Thoracic aorta (tissue), 2 donors: ENCODE measurements around the gene ATP1B3. TPM values are rescaled to one million over a fixed set of nuclear protein-coding genes. Genes with fewer than 3 reads are reported as not detected.

Source experiments
- ATAC-seq: fragments of 150-250 bp; one replicate; pipeline ENCODE4 v1.8.0; 2017; ENCODE audit warnings: low read depth; ENCODE audit not compliant: insufficient number of reproducible peaks, low FRiP score
- DNase-seq: peaks from one replicate; pipeline ENCODE4 v3.0.0-alpha.2; 2020; ENCODE audit warnings: low spot score
- H3K27ac ChIP-seq, 2 donors: fragments of 200-600 bp; sonication (generic); 1 replicate in 1 of 2; 2 replicates in 1 of 2; pipeline ENCODE4 v1.5.1; 2016; ENCODE audit warnings: mild to moderate bottlenecking in 2 of 2, moderate library complexity in 2 of 2
- H3K27me3 ChIP-seq: fragments of 200-600 bp; sonication (generic); replicated peaks from 2 replicates; pipeline ENCODE4 v1.6.0; 2016; ENCODE audit warnings: mild to moderate bottlenecking; ENCODE audit not compliant: insufficient read depth
- H3K36me3 ChIP-seq: fragments of 200-600 bp; sonication (generic); one replicate; pipeline ENCODE4 v1.5.1; 2016
- H3K4me1 ChIP-seq, 2 donors: fragments of 200-600 bp; sonication (generic); 1 replicate in 1 of 2; 2 replicates in 1 of 2; pipeline versions ENCODE4 v1.5.1 to v1.6.0; 2016; ENCODE audit warnings: low read depth in 2 of 2, mild to moderate bottlenecking in 1 of 2; ENCODE audit not compliant: control insufficient read depth in 1 of 2
- H3K4me3 ChIP-seq: fragments of 200-600 bp; sonication (generic); 2 replicates; pipeline ENCODE4 v1.5.1; 2016; ENCODE audit warnings: mild to moderate bottlenecking
- H3K9me3 ChIP-seq: fragments of 200-600 bp; sonication (generic); 2 replicates; pipeline ENCODE4 v1.5.1; 2016
- CTCF ChIP-seq: fragments of 200-600 bp; sonication (generic); IDR thresholded peaks from one replicate; pipeline ENCODE4 v1.5.1; 2019; ENCODE audit warnings: antibody characterized with exemption
- total RNA-seq, 2 donors: library from RNA; depleted of rRNA; stranded (reverse); fragments of >200 nt; gene quantifications; one replicate each; pipeline versions ENCODE4 v1.1.0 to v1.2.3, GENCODE V29; 2016

Gene ATP1B3
- total RNA-seq, 2 donors from 2014 or later, result 78.7 to 106 TPM

DNA sequence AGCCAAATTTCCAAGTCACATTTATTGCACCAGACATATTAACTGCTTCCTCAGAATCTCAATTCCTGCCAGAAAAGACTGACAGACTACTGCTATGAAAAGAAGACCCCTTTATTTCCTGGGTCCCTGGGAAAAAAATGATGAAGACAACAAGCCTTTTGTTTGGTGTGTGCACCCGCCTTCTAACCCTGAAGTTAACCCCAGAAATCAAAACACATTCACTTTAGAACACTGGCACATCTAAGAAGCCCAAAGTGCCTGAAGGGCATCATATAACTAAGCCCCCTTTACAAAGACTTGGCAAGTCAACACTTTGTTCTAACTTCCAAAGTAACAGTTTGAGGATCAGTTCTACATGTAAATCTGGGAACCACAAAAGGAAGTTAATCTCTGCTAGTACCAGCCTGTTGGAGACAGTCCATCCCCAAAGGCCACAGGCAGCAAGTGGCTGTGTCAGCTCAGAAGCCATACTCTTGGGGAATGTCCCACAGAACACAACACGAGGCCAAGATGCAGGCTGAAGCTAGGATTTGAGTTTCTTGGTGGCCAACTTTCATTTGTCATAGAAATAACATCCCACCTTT lies 16.3 kb upstream of the ATP1B3 start:
- ATAC-seq (no peak), DNase-seq (no peak)
- Histone ChIP-seq H3K36me3 (no peaks in the 10 kb centered on the region), H3K4me1 (no peaks in the 10 kb centered on the region), H3K9me3 (no peaks in the 10 kb centered on the region), H3K27me3 (no peaks in the 10 kb centered on the region), H3K4me3 (no peak overlapping the region), H3K27ac (no peak overlapping the region)
- TF ChIP-seq CTCF, result no peak

DNA sequence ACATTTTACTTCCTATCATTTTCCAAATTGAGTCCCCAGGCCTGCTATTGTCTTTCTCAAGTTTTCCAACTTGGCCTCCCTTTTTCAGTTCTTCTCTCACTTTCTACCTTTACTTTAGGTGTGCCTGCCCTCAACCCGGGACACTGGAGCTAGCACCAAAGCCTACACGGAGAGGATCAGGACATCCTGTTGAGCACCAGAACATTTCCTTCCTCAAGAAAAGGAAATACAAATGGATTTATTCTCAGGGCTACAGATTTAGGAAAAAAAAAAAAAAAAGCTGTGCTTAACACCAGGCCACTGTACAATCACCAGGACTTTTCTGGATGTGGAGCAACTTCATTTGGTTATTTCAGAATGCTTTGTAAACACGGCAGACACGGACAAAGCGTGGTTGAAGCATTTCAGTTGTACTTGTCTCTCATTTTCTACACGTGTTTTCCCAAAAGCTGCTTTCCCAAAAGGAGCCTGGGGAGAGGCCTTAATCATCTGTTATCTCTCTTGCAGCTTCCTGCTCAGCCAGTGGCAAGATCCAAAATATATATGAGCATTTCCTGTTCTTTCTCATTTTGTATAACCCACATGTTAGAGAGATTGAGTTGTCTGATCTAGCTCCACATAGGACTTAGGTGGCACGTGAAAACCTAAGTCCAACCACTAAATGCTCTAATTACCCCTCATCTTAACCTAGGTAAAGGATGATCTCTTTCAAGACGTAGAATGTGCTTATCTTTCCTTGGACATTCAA lies 15.5 kb upstream of the ATP1B3 start:
- Histone ChIP-seq H3K36me3 (no peaks in the 10 kb centered on the region), H3K27me3 (no peaks in the 10 kb centered on the region), H3K27ac (no peak overlapping the region), H3K9me3 (no peaks in the 10 kb centered on the region), H3K4me1 (no peaks in the 10 kb centered on the region), H3K4me3 (no peak overlapping the region)
- no peak for DNase-seq
- TF ChIP-seq CTCF, result no peak
- no peak for ATAC-seq

DNA sequence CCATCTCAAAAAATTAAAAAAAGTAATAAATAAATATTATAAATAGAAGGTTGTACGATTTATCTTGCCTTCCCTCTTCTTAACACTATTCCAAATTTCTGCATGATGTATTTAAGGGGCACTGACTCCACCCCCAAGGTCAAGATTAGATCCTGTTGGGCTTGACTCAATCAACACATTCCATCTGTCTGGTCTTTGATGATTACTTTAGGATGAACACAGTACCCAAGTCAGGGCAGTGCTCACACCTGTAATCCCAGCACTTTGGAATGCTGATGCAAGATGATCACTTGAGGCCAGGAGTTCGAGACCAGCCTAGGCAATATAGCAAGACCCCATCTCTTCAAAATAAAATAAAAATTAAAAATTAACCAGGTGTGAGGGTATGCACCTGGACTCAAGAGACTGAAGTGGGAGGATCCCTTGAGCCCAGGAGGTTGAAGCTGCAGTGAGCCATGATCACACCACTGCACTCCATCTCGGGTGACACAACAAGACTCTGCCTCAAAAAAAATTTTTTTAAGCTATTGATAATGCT lies 14.1 kb upstream of the ATP1B3 start:
- TF ChIP-seq CTCF, result no peak
- Histone ChIP-seq H3K4me3 (no peak overlapping the region), H3K27me3 (no peaks in the 10 kb centered on the region), H3K27ac (no peak overlapping the region), H3K4me1 (peaks cover 0 to 4% of the 10 kb centered on the region in 2 donors), H3K9me3 (no peaks in the 10 kb centered on the region), H3K36me3 (no peaks in the 10 kb centered on the region)
- no peak for ATAC-seq
- no peak for DNase-seq

GRCh38 chr3:141863491-141863890 lies 13.0 kb upstream of the ATP1B3 start:
- ATAC-seq (no peak), DNase-seq (no peak)
- Histone ChIP-seq H3K36me3 (no peaks in the 10 kb centered on the region), H3K9me3 (no peaks in the 10 kb centered on the region), H3K4me1 (peaks cover 0 to 4% of the 10 kb centered on the region in 2 donors), H3K27ac (no peak overlapping the region), H3K4me3 (no peak overlapping the region), H3K27me3 (no peaks in the 10 kb centered on the region)
- TF ChIP-seq CTCF, result no peak

- Histone ChIP-seq H3K27ac (no peak overlapping the region), H3K9me3 (no peaks in the 10 kb centered on the region), H3K4me3 (no peak overlapping the region), H3K4me1 (peaks cover 0 to 4% of the 10 kb centered on the region in 2 donors), H3K36me3 (no peaks in the 10 kb centered on the region), H3K27me3 (no peaks in the 10 kb centered on the region)
- no peak for TF ChIP-seq CTCF
- DNase-seq, result no peak
- no peak for ATAC-seq
Observed at GRCh38 chr3:141864281-141864970, 12.0 kb upstream of the ATP1B3 start.
